Colon (tissue), 2 donors: Measurements from ENCODE around the gene FAM168B.

Experiments
- FAIRE-seq: peaks from 2 replicates; lab custom pipeline; 2012; peaks lifted over from hg19 to GRCh38; lab: Jason Lieb, UNC
- donor health status: control.
- donor health status: control.

Gene FAM168B

GRCh38 chr2:131022731-131023130, 70.5 kb downstream of the FAM168B start:
- FAIRE-seq = no peak

GRCh38 chr2:131016826-131017741, 76.2 kb downstream of the FAM168B start:
- FAIRE-seq = no peak

GRCh38 chr2:131015764-131016163, 77.5 kb downstream of the FAM168B start:
- no peak for FAIRE-seq

- FAIRE-seq = no peak
Observed at GRCh38 chr2:131014141-131014540, 79.1 kb downstream of the FAM168B start.

- FAIRE-seq = no peak
Observed at GRCh38 chr2:131011486-131011885, 81.8 kb downstream of the FAM168B start.

GRCh38 chr2:131010566-131010965, 82.7 kb downstream of the FAM168B start:
- no peak for FAIRE-seq

GRCh38 chr2:131009713-131010475, 83.4 kb downstream of the FAM168B start:
- FAIRE-seq = no peak

- FAIRE-seq = no peak
Observed at GRCh38 chr2:131008967-131009366, 84.3 kb downstream of the FAM168B start.

GRCh38 chr2:131006561-131006960, 86.7 kb downstream of the FAM168B start:
- no peak for FAIRE-seq

- FAIRE-seq = no peak
Observed at GRCh38 chr2:131005216-131005935, 87.9 kb downstream of the FAM168B start.

GRCh38 chr2:131004446-131005209, 88.6 kb downstream of the FAM168B start:
- no peak for FAIRE-seq

GRCh38 chr2:130998561-130998960, 94.7 kb downstream of the FAM168B start:
- no peak for FAIRE-seq
